RWPE2 (cell line): Measurements from ENCODE around the gene MOGAT3.

Experiments used
- ATAC-seq: fragments of 200-7000 bp; cut with Tn5 transposase; 3 replicates; pipeline ENCODE4 v1.9.1; 2021; ENCODE audit warnings: low read depth
- DNase-seq: peaks from one replicate; pipeline ENCODE4 v3.0.0-alpha.2; 2020; ENCODE audit warnings: low spot score
- H3K27ac ChIP-seq: fragments of 450-650 bp; 2 replicates; pipeline ENCODE4 v1.5.1; 2017; ENCODE audit warnings: mild to moderate bottlenecking; ENCODE audit not compliant: poor library complexity, severe bottlenecking
- H3K27me3 ChIP-seq: fragments of 250-450 bp; sonication (Bioruptor Pico); 2 replicates; pipeline ENCODE4 v1.5.1; 2021; ENCODE audit warnings: mild to moderate bottlenecking, moderate library complexity; ENCODE audit not compliant: insufficient read depth, poor library complexity, severe bottlenecking
- H3K36me3 ChIP-seq: fragments of 250-450 bp; sonication (Bioruptor Pico); 2 replicates; pipeline ENCODE4 v1.5.1; 2020; ENCODE audit warnings: low read depth, mild to moderate bottlenecking, moderate library complexity
- H3K4me1 ChIP-seq: fragments of 250-450 bp; sonication (Bioruptor Pico); 2 replicates; pipeline ENCODE4 v1.5.1; 2021; ENCODE audit warnings: mild to moderate bottlenecking, moderate library complexity; ENCODE audit not compliant: insufficient read depth, poor library complexity, severe bottlenecking
- H3K4me3 ChIP-seq: fragments of 250-450 bp; sonication (Bioruptor Pico); 2 replicates; pipeline ENCODE4 v1.5.1; 2021; ENCODE audit warnings: mild to moderate bottlenecking, moderate library complexity; ENCODE audit not compliant: severe bottlenecking
- H3K9me3 ChIP-seq: fragments of 250-450 bp; sonication (Bioruptor Pico); 2 replicates; pipeline ENCODE4 v1.5.1; 2021; ENCODE audit warnings: mild to moderate bottlenecking, moderate library complexity; ENCODE audit not compliant: severe bottlenecking
- CTCF ChIP-seq: fragments of 450-650 bp; IDR thresholded peaks from one replicate; pipeline ENCODE4 v1.5.1; 2017; ENCODE audit warnings: mild to moderate bottlenecking, moderate library complexity; ENCODE audit not compliant: poor library complexity, severe bottlenecking

The MOGAT3 gene

GRCh38 chr7:101166909-101167644 lies 33.8 kb downstream of the MOGAT3 start:
- no peak for TF ChIP-seq CTCF
- ATAC-seq (no peak), DNase-seq (no peak)
- no peak overlapping the region for H3K4me3 ChIP-seq
- 0 out of 2 replicates have a peak, but pooled peaks cover 3% of the 10 kb centered on the region for H3K36me3 ChIP-seq
- H3K27ac ChIP-seq, result no peak overlapping the region
- H3K9me3 ChIP-seq, result no peaks in the 10 kb centered on the region
- peaks cover 22% of the 10 kb centered on the region for H3K4me1 ChIP-seq
- peaks cover 55% of the 10 kb centered on the region for H3K27me3 ChIP-seq

- Histone ChIP-seq H3K36me3 (peaks cover 8% of the 10 kb centered on the region; the same call in 1 of the 2 replicates), H3K27ac (no peak overlapping the region), H3K9me3 (no peaks in the 10 kb centered on the region), H3K27me3 (peaks cover 50% of the 10 kb centered on the region), H3K4me1 (peaks cover 22% of the 10 kb centered on the region), H3K4me3 (no peak overlapping the region)
- no peak for ATAC-seq
- TF ChIP-seq CTCF, result no peak
- no peak for DNase-seq
These were observed 34.3 kb downstream of the MOGAT3 start for GRCh38 chr7:101166648-101166908.

- H3K27ac ChIP-seq, result no peak overlapping the region
- peaks cover 22% of the 10 kb centered on the region for H3K4me1 ChIP-seq
These were observed 34.7 kb downstream of the MOGAT3 start for GRCh38 chr7:101165958-101166647.

GRCh38 chr7:101165075-101165957 lies 35.5 kb downstream of the MOGAT3 start, which contains the start of gene VGF:
TSS of gene VGF (minus strand) at chr7:101165569. CDS start at chr7:101164843, 726 bp downstream.
- TF ChIP-seq CTCF, result no peak
- Histone ChIP-seq H3K27me3 (peaks cover 38% of the 10 kb centered on the region), H3K27ac (peak within 1 kb of the TSS; percentile 66), H3K4me1 (peaks cover 22% of the 10 kb centered on the region), H3K36me3 (peaks cover 13% of the 10 kb centered on the region; the same call in 1 of the 2 replicates), H3K9me3 (no peaks in the 10 kb centered on the region), H3K4me3 (peak within 1 kb of the TSS; percentile 43)
- ATAC-seq (peak; percentile 49), DNase-seq (peak; percentile 93)

More at GRCh38 chr7:101165958-101166647, 34.7 kb downstream of the MOGAT3 start:
- Histone ChIP-seq H3K27me3 (peaks cover 45% of the 10 kb centered on the region), H3K4me3 (peak overlapping the region; percentile 9), H3K36me3 (peaks cover 12% of the 10 kb centered on the region; the same call in 1 of the 2 replicates), H3K9me3 (no peaks in the 10 kb centered on the region)
- no peak for ATAC-seq
- TF ChIP-seq CTCF, result no peak
- DNase-seq, result no peak
